Measurements from ENCODE around the gene TECTA. TPM values are rescaled to one million over a fixed set of nuclear protein-coding genes. Genes with fewer than 3 reads are reported as not detected.

TECTA gene
- total and polyA plus RNA-seq, 2 experiments from 2014 or later: 1.5 to 5.2 TPM

- Histone ChIP-seq H3K9me3 (ENCODE audit: low read depth) (no peaks in the 10 kb centered on the region), H3K4me1 (ENCODE audit: low read depth) (peaks cover 36% of the 10 kb centered on the region), H3K36me3 (no peaks in the 10 kb centered on the region), H3K4me3 (no peak overlapping the region), H3K27me3 (no peaks in the 10 kb centered on the region), H3K27ac (peak overlapping the region; percentile 96)
- TF ChIP-seq CTCF (IDR thresholded peaks at IDR 0.05; ENCODE audit: low read depth, low read length): no peak
- DNase-seq (ENCODE audit: low read depth in 1 of 2, low spot score in 1 of 2): no peak
Observed at GRCh38 chr11:121198491-121198890, 97.4 kb downstream of the TECTA start.

- peak; percentile 8 to 84 for DNase-seq (ENCODE audit: low read depth in 1 of 2, low spot score in 1 of 2)
- H3K9me3 ChIP-seq (ENCODE audit: low read depth): no peaks in the 10 kb centered on the region
- peaks cover 28% of the 10 kb centered on the region for H3K4me1 ChIP-seq (ENCODE audit: low read depth)
- no peaks in the 10 kb centered on the region for H3K36me3 ChIP-seq
- peak overlapping the region; percentile 13 for H3K4me3 ChIP-seq
- H3K27ac ChIP-seq: peak overlapping the region; percentile 96
- no peak for TF ChIP-seq CTCF (IDR thresholded peaks at IDR 0.05; ENCODE audit: low read depth, low read length)
- H3K27me3 ChIP-seq: no peaks in the 10 kb centered on the region
Observed at GRCh38 chr11:121199516-121199915, 98.5 kb downstream of the TECTA start.

GRCh38 chr11:121206810-121207209, 105.8 kb downstream of the TECTA start:
- Histone ChIP-seq H3K36me3 (no peaks in the 10 kb centered on the region), H3K4me3 (no peak overlapping the region), H3K27me3 (no peaks in the 10 kb centered on the region), H3K4me1 (ENCODE audit: low read depth) (peaks cover 9% of the 10 kb centered on the region), H3K9me3 (ENCODE audit: low read depth) (no peaks in the 10 kb centered on the region), H3K27ac (no peak overlapping the region)
- DNase-seq (ENCODE audit: low read depth in 1 of 2, low spot score in 1 of 2): no peak
- no peak for TF ChIP-seq CTCF (IDR thresholded peaks at IDR 0.05; ENCODE audit: low read depth, low read length)

GRCh38 chr11:121207485-121208115, 106.6 kb downstream of the TECTA start:
- H3K4me1 ChIP-seq (ENCODE audit: low read depth): peaks cover under 1% of the 10 kb centered on the region
- H3K36me3 ChIP-seq: no peaks in the 10 kb centered on the region
- H3K4me3 ChIP-seq: no peak overlapping the region
- no peaks in the 10 kb centered on the region for H3K9me3 ChIP-seq (ENCODE audit: low read depth)
- no peak overlapping the region for H3K27ac ChIP-seq
- no peak for DNase-seq (ENCODE audit: low read depth in 1 of 2, low spot score in 1 of 2)
- no peak for TF ChIP-seq CTCF (IDR thresholded peaks at IDR 0.05; ENCODE audit: low read depth, low read length)
- H3K27me3 ChIP-seq: no peaks in the 10 kb centered on the region

- no peaks in the 10 kb centered on the region for H3K36me3 ChIP-seq
- H3K4me3 ChIP-seq: no peak overlapping the region
- H3K4me1 ChIP-seq (ENCODE audit: low read depth): no peaks in the 10 kb centered on the region
- no peak for TF ChIP-seq CTCF (IDR thresholded peaks at IDR 0.05; ENCODE audit: low read depth, low read length)
- H3K27ac ChIP-seq: no peak overlapping the region
- H3K9me3 ChIP-seq (ENCODE audit: low read depth): no peaks in the 10 kb centered on the region
- no peaks in the 10 kb centered on the region for H3K27me3 ChIP-seq
- no peak for DNase-seq (ENCODE audit: low read depth in 1 of 2, low spot score in 1 of 2)
Observed at GRCh38 chr11:121210445-121211080, 109.5 kb downstream of the TECTA start.
